OCI-LY3 (cell line): ENCODE data around the gene FADD.
A peak's percentile ranks its signal among the peaks of the same experiment; 100 is the strongest.

ENCODE experiments used
- H2AFZ ChIP-seq: fragments of 200-600, 300-600 bp; shearing (Covaris generic); 2 replicates; pipeline ENCODE4 v1.6.0; 2014; ENCODE audit warnings: antibody characterized with exemption, low read depth, low read length
- H3K27ac ChIP-seq: fragments of 200-600, 300-600 bp; sonication (generic); 2 replicates; pipeline ENCODE4 v1.5.1; 2014; ENCODE audit warnings: mild to moderate bottlenecking, low read length, moderate library complexity, mixed read lengths
- H3K27me3 ChIP-seq: fragments of 200-600, 300-600 bp; sonication (generic); 2 replicates; pipeline ENCODE4 v1.6.1; 2014; ENCODE audit warnings: low read depth, low read length, mixed read lengths
- H3K36me3 ChIP-seq: fragments of 200-600, 300-600 bp; sonication (generic); replicated peaks from 2 replicates; pipeline ENCODE3; 2014; ENCODE audit warnings: low read depth, low read length, mixed read lengths
- H3K4me1 ChIP-seq: fragments of 300-600, 200-600 bp; sonication (generic); 2 replicates; pipeline ENCODE4 v1.6.1; 2014; ENCODE audit warnings: low read length, mixed read lengths
- H3K4me2 ChIP-seq: fragments of 200-600, 300-600 bp; sonication (generic); 2 replicates; pipeline ENCODE4 v1.6.1; 2014; ENCODE audit warnings: low read length, mixed read lengths
- H3K4me3 ChIP-seq: fragments of 300-600, 200-600 bp; sonication (generic); 2 replicates; pipeline ENCODE4 v1.5.1; 2014; ENCODE audit warnings: antibody characterized with exemption, mild to moderate bottlenecking, low read length, moderate library complexity
- H3K79me2 ChIP-seq: fragments of 300-600, 200-600 bp; shearing (Covaris generic); 2 replicates; pipeline ENCODE4 v1.6.1; 2014; ENCODE audit warnings: mild to moderate bottlenecking, low read length, mixed read lengths
- H3K9ac ChIP-seq: fragments of 300-600, 200-600 bp; shearing (Covaris generic); 2 replicates; pipeline ENCODE4 v1.6.0; 2014; ENCODE audit warnings: mild to moderate bottlenecking, low read length, moderate library complexity
- H3K9me3 ChIP-seq: fragments of 200-600, 300-600 bp; shearing (Covaris generic); 2 replicates; pipeline ENCODE4 v1.6.1; 2014; ENCODE audit warnings: low read length, mixed read lengths; ENCODE audit not compliant: insufficient read depth
- H4K20me1 ChIP-seq: fragments of 200-600, 300-600 bp; sonication (generic); 2 replicates; pipeline ENCODE4 v1.6.1; 2016; ENCODE audit warnings: low read length, mixed read lengths; ENCODE audit not compliant: insufficient read depth
- EZH2phosphoT487 ChIP-seq: fragments of 200-600 bp; shearing (Covaris generic); IDR thresholded peaks from 2 replicates; pipeline ENCODE4 v1.6.1; 2018; ENCODE audit warnings: antibody characterized with exemption, mixed run types, low read depth
- TF ChIP-seq, protein P1 (sequence below): fragments of 200-600, 300-600 bp; sonication (generic); IDR thresholded peaks from 2 replicates; pipeline ENCODE4 v1.5.1; 2014; ENCODE audit warnings: antibody characterized with exemption, low read length, low read depth

The FADD gene

DNA sequence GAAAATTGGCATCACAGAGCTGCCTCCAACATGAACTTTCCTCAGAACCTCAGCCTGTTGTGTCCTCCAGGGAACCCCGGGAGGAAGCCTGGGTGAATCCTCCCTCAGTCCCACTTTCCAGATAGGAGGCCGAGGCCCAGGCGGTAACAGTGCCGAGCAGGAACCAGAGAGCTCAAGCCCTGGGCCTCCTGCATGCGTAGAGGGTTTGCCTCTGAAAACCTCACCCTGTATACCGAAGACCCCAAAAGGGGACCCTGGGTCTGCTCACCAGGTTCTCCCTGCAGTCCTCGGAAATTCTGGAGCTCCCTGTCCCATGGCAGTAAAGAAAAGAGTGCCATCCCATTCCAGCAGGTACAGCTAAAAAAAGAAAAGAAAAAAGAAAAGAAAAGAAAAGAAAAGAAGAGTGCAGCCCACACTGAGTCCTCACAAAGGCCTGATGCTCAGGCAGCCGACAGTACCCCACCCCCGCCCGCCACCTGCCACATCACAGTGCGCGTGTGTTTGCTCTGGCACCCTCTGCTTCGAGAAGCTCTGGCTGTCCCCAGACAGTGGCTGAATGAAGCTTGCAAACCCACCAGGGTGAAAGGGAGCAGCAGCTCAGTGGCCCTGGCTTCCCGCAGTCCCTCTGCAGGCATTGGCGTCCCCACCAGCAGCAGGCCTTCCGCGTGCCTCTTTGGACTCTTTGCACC lies 28.4 kb upstream of the FADD start:
- H3K9me3 ChIP-seq: no peaks in the 10 kb centered on the region
- no peak overlapping the region for H3K9ac ChIP-seq
- H2AFZ ChIP-seq: no peak overlapping the region
- H4K20me1 ChIP-seq: no peaks in the 10 kb centered on the region
- H3K4me2 ChIP-seq: no peak overlapping the region
- no peak overlapping the region for H3K4me3 ChIP-seq
- H3K4me1 ChIP-seq: no peaks in the 10 kb centered on the region
- no peaks in the 10 kb centered on the region for H3K79me2 ChIP-seq
- H3K27ac ChIP-seq: no peak overlapping the region
- TF ChIP-seq, protein P1, sequence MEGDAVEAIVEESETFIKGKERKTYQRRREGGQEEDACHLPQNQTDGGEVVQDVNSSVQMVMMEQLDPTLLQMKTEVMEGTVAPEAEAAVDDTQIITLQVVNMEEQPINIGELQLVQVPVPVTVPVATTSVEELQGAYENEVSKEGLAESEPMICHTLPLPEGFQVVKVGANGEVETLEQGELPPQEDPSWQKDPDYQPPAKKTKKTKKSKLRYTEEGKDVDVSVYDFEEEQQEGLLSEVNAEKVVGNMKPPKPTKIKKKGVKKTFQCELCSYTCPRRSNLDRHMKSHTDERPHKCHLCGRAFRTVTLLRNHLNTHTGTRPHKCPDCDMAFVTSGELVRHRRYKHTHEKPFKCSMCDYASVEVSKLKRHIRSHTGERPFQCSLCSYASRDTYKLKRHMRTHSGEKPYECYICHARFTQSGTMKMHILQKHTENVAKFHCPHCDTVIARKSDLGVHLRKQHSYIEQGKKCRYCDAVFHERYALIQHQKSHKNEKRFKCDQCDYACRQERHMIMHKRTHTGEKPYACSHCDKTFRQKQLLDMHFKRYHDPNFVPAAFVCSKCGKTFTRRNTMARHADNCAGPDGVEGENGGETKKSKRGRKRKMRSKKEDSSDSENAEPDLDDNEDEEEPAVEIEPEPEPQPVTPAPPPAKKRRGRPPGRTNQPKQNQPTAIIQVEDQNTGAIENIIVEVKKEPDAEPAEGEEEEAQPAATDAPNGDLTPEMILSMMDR: no peak
- no peak for TF ChIP-seq EZH2phosphoT487
- H3K27me3 ChIP-seq: peaks cover 12% of the 10 kb centered on the region
- no peaks in the 10 kb centered on the region for H3K36me3 ChIP-seq

DNA sequence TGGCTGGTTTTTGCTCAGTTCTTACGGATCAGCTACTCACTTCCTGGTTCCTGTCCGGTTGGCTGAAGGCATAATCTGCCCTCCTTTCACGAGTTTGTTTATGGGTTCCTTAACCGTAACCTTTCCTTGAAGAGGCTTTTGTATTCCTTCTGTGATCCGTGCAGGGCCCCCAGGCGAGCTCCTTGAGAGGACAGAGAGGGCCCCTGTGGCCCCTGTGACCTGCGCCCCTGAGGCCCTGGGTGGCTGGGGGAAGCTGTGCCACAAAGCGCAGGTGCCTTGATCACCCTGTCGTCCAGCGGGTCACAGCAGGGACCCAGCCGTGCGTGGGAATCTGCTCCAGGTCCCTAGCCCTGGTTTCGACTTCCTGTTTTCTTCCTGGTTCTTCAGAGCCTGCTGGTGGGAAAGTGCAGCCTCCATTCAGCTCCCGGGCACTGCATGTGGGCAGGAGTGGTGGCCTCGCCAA lies 27.8 kb upstream of the FADD start:
- no peak overlapping the region for H3K9ac ChIP-seq
- no peaks in the 10 kb centered on the region for H3K36me3 ChIP-seq
- H3K4me2 ChIP-seq: no peak overlapping the region
- no peaks in the 10 kb centered on the region for H3K4me1 ChIP-seq
- H3K79me2 ChIP-seq: no peaks in the 10 kb centered on the region
- no peaks in the 10 kb centered on the region for H3K9me3 ChIP-seq
- H4K20me1 ChIP-seq: no peaks in the 10 kb centered on the region
- H3K27ac ChIP-seq: no peak overlapping the region
- H3K27me3 ChIP-seq: peaks cover 8% of the 10 kb centered on the region
- TF ChIP-seq, protein P1: no peak
- TF ChIP-seq EZH2phosphoT487: no peak
- no peak overlapping the region for H3K4me3 ChIP-seq
- H2AFZ ChIP-seq: no peak overlapping the region

DNA sequence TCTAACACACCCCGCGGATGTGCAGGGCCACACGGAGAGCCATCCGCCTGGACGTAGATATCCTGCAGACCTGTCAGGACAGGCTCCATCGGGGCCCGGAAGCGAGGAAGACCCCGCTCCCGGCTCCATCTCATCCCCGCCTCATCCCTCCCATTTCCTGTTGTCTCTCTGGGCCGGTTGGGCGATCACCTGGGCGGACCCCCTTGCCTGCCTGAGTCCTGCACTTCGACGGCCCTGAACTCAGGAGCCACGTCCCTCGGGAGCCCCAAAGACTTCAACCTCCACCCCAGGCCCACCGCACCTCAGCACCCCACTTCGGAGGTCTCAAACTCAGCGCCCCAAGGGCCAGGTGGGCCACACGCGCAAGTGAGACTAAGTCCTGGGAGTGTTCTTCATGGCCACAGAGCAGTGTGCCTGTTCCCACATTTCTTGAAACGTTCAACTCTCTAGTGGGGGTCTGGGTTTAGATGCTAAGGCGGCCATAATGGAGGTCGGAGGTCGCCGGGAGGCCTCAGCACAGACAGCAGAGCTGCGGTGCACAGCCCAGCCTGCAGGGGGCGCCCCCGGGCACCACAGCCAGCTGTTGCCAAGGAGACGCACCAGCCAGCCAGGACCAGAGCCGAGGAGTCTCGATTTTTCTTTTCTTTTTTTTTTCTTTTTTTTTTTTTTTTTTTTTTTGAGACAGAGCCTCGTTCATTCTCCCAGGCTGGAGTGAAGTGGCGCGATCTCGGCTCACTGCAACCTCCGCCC lies 26.0 kb upstream of the FADD start:
- Histone ChIP-seq H3K4me3 (no peak overlapping the region), H3K27ac (no peak overlapping the region), H3K9ac (no peak overlapping the region), H4K20me1 (no peaks in the 10 kb centered on the region), H3K27me3 (peaks cover 5% of the 10 kb centered on the region), H3K4me2 (no peak overlapping the region), H3K36me3 (no peaks in the 10 kb centered on the region), H3K4me1 (no peaks in the 10 kb centered on the region), H3K79me2 (no peaks in the 10 kb centered on the region), H2AFZ (no peak overlapping the region), H3K9me3 (no peaks in the 10 kb centered on the region)
- no peak for TF ChIP-seq EZH2phosphoT487
- TF ChIP-seq, protein P1: peak; percentile 53

DNA sequence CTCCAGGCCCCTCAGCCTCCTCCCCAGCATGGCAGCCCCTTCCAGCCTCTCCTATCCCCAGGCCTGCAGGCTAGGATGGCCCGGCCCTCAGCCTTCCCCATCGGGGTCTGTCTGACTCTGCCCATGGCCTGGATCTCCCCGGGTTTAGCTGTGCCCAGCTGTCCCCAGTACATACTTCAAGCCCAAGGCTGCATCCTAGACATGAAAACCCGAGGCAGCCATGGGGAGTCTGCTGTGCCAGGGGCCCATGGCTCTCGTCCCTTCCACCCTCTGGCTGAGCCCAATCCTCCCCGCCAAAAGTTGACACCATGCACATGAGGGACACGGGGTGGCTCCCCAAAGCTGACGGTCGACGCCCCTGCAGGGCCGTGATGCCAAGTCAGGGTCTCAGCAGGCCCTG lies 22.2 kb upstream of the FADD start:
- Histone ChIP-seq H2AFZ (no peak overlapping the region), H3K9ac (no peak overlapping the region), H4K20me1 (no peaks in the 10 kb centered on the region), H3K4me3 (no peak overlapping the region), H3K4me2 (no peak overlapping the region), H3K36me3 (no peaks in the 10 kb centered on the region), H3K27ac (no peak overlapping the region), H3K9me3 (no peaks in the 10 kb centered on the region), H3K27me3 (peaks cover 6% of the 10 kb centered on the region), H3K4me1 (no peaks in the 10 kb centered on the region), H3K79me2 (no peaks in the 10 kb centered on the region)
- TF ChIP-seq, protein P1: no peak
- TF ChIP-seq EZH2phosphoT487: no peak
